Calu3 (cell line): ENCODE data around the gene TEAD3. TPM values are rescaled to one million over a fixed set of nuclear protein-coding genes. Genes with fewer than 3 reads are reported as not detected.

Experiments
- BruUV-seq: library from RNA; stranded (reverse); fragments of 400-500 nt; replicated peaks from 2 replicates; lab custom pipeline; 2021; lab: Mats Ljungman, UMichigan
- CTCF ChIA-PET: fragments of 300-600 bp; sonication (Branson Sonifier 250); formaldehyde crosslinking; loops from one replicate; lab custom pipeline; 2022; ENCODE audit warnings: antibody characterized with exemption; lab: Charles Lee
- DNase-seq: peaks from one replicate; pipeline ENCODE4 v3.0.0; 2022
- H3K27ac Mint-ChIP-seq: one replicate; pipeline ENCODE4 v1.8.0; 2022; ENCODE audit warnings: mixed read lengths; ENCODE audit not compliant: unreplicated experiment
- H3K27me3 Mint-ChIP-seq: one replicate; pipeline ENCODE4 v1.8.0; 2022; ENCODE audit warnings: mixed read lengths; ENCODE audit not compliant: unreplicated experiment
- H3K36me3 Mint-ChIP-seq: one replicate; pipeline ENCODE4 v1.8.0; 2022; ENCODE audit warnings: mild to moderate bottlenecking, moderate library complexity, mixed read lengths; ENCODE audit not compliant: insufficient read depth, unreplicated experiment
- H3K4me1 Mint-ChIP-seq: one replicate; pipeline ENCODE4 v1.8.0; 2022; ENCODE audit warnings: mild to moderate bottlenecking, low read depth, mixed read lengths; ENCODE audit not compliant: unreplicated experiment
- H3K4me3 Mint-ChIP-seq: one replicate; pipeline ENCODE4 v1.8.0; 2022; ENCODE audit warnings: mild to moderate bottlenecking, low read depth, moderate library complexity, mixed read lengths; ENCODE audit not compliant: unreplicated experiment
- H3K9me3 Mint-ChIP-seq: one replicate; pipeline ENCODE4 v1.8.0; 2022; ENCODE audit warnings: low read depth, mixed read lengths; ENCODE audit not compliant: unreplicated experiment
- intact Hi-C: fragments of 100-400 bp; cut with micrococcal nuclease; formaldehyde crosslinking; loops from one replicate; pipeline ENCODE4 v1.10.0; 2022; ENCODE audit not compliant: unreplicated experiment
- total RNA-seq: library from RNA; stranded (reverse); gene quantifications from 2 replicates; pipeline ENCODE4 v1.2.3, GENCODE V29; 2022
- TF ChIP-seq, protein P1 (sequence below): fragments of 200-600 bp; IDR thresholded peaks from one replicate; pipeline ENCODE4 v1.8.0; 2022; ENCODE audit warnings: antibody characterized with exemption; ENCODE audit not compliant: unreplicated experiment

TEAD3 gene
- total RNA-seq, 1 experiment from 2014 or later, result 27.3 TPM

- DNase-seq, result no peak
- no peaks in the 10 kb centered on the region for H3K4me1 Mint-ChIP-seq
- TF ChIP-seq, protein P1, sequence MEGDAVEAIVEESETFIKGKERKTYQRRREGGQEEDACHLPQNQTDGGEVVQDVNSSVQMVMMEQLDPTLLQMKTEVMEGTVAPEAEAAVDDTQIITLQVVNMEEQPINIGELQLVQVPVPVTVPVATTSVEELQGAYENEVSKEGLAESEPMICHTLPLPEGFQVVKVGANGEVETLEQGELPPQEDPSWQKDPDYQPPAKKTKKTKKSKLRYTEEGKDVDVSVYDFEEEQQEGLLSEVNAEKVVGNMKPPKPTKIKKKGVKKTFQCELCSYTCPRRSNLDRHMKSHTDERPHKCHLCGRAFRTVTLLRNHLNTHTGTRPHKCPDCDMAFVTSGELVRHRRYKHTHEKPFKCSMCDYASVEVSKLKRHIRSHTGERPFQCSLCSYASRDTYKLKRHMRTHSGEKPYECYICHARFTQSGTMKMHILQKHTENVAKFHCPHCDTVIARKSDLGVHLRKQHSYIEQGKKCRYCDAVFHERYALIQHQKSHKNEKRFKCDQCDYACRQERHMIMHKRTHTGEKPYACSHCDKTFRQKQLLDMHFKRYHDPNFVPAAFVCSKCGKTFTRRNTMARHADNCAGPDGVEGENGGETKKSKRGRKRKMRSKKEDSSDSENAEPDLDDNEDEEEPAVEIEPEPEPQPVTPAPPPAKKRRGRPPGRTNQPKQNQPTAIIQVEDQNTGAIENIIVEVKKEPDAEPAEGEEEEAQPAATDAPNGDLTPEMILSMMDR, result no peak
- peaks cover 3% of the 10 kb centered on the region for H3K36me3 Mint-ChIP-seq
- no TSS peak for BruUV-seq
- intact Hi-C loops, result no loop called here
- H3K4me3 Mint-ChIP-seq, result no peak overlapping the region
- H3K27ac Mint-ChIP-seq, result no peak overlapping the region
- CTCF ChIA-PET, result interaction anchor here (0.6 kb wide), 1 partner anchor 166 kb away, joined by 5 read pairs; no protein-coding TSS in a partner anchor
- H3K9me3 Mint-ChIP-seq, result no peaks in the 10 kb centered on the region
- H3K27me3 Mint-ChIP-seq, result peaks cover 47% of the 10 kb centered on the region
Observed at GRCh38 chr6:35506536-35506935, 9.7 kb upstream of the TEAD3 start.

GRCh38 chr6:35505999-35506412 is 9.1 kb upstream of the TEAD3 start:
- TF ChIP-seq, protein P1, result no peak
- DNase-seq, result no peak
- Mint-ChIP-seq H3K27me3 (peaks cover 42% of the 10 kb centered on the region), H3K9me3 (no peaks in the 10 kb centered on the region), H3K36me3 (peaks cover 3% of the 10 kb centered on the region), H3K27ac (no peak overlapping the region), H3K4me1 (no peaks in the 10 kb centered on the region), H3K4me3 (no peak overlapping the region)
- CTCF ChIA-PET, result no interaction called here
- intact Hi-C loops, result no loop called here
- BruUV-seq, result no TSS peak

DNA sequence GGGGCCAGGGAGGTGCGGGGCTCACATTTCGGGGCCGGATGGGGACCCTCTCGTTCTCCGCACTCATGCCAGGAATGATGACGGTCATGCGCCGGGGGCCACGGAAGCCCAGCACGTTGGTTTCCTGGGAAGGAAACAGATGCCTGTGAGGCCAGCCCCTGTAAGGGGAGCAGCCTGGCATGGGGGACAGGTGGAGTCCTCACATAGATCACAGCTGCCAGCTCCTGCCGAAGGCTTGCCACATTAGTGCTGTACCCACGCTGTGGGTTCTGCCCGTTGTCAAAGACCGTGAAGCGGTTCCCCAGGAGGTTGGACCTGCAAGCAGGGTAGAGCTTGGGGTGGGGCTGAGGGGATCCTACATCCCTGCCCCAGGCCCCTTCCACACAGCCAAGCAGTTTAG is 6.7 kb upstream of the TEAD3 start:
- H3K4me1 Mint-ChIP-seq, result peaks cover 5% of the 10 kb centered on the region
- CTCF ChIA-PET, result no interaction called here
- peaks cover 2% of the 10 kb centered on the region for H3K9me3 Mint-ChIP-seq
- no peak overlapping the region for H3K4me3 Mint-ChIP-seq
- intact Hi-C loops, result no loop called here
- H3K27me3 Mint-ChIP-seq, result peaks cover 17% of the 10 kb centered on the region
- TF ChIP-seq, protein P1, result no peak
- no TSS peak for BruUV-seq
- no peak overlapping the region for H3K27ac Mint-ChIP-seq
- H3K36me3 Mint-ChIP-seq, result peaks cover 7% of the 10 kb centered on the region
- DNase-seq, result no peak

DNA sequence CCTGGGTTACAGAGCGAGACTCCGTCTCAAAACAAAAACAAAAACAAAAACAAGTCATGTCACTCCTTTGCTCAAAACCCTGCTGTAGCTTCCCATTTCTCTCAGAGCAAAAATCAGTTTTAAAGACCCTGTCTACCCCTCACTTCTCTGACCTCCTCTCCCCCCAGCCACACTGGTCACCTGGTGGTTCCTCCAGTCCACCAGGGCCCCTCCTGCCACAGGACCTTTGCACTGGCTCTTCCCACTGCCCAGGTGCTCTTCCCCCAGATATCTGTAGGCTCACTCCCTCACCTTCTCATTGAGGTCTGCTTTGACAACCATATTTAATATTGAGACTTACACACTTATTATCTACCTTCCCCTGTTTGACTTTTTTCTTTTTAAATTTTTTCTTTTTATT is 4.9 kb upstream of the TEAD3 start:
- Mint-ChIP-seq H3K4me3 (no peak overlapping the region), H3K27ac (no peak overlapping the region), H3K4me1 (peaks cover 10% of the 10 kb centered on the region), H3K36me3 (peaks cover 25% of the 10 kb centered on the region), H3K9me3 (peaks cover 2% of the 10 kb centered on the region), H3K27me3 (peaks cover 12% of the 10 kb centered on the region)
- no TSS peak for BruUV-seq
- intact Hi-C loops, result no loop called here
- TF ChIP-seq, protein P1, result no peak
- CTCF ChIA-PET, result interaction anchor here (0.6 to 0.7 kb wide), 2 partner anchors 820 to 823 kb away, joined by 4 to 5 read pairs; no protein-coding TSS in a partner anchor
- no peak for DNase-seq
